GM18505 (cell line): ENCODE results near the gene BCL2A1.
"Not testable (repeated sequence)": the region's sequence is repeated elsewhere in the genome, so short reads cannot be mapped to it uniquely, and the experiment has no call there.

Experiments used
- ATAC-seq: cut with Tn5 transposase; IDR thresholded peaks from one replicate; pipeline ENCODE4 v1.9.1; 2021; ENCODE audit not compliant: unreplicated experiment
- POLR2A ChIP-seq: IDR thresholded peaks from 4 replicates; pipeline ENCODE4 v1.6.1; 2011; ENCODE audit warnings: borderline replicate concordance; ENCODE audit not compliant: insufficient read depth, insufficient read length; ENCODE audit errors: extremely low read depth

The BCL2A1 gene

GRCh38 chr15:79933231-79933630 lies 37.8 kb downstream of the BCL2A1 start:
- no peak for ATAC-seq
- TF ChIP-seq POLR2A = no peak

GRCh38 chr15:79932447-79932846 lies 38.5 kb downstream of the BCL2A1 start:
- TF ChIP-seq POLR2A = no peak
- ATAC-seq = no peak

- ATAC-seq = no peak
- no peak for TF ChIP-seq POLR2A
Observed at GRCh38 chr15:79930516-79930915, 40.5 kb downstream of the BCL2A1 start.

- ATAC-seq = no peak
- TF ChIP-seq POLR2A = no peak
Observed at GRCh38 chr15:79929412-79929811, 41.6 kb downstream of the BCL2A1 start.

- not testable (repeated sequence) for ATAC-seq
Observed at GRCh38 chr15:79926116-79926515, 44.9 kb downstream of the BCL2A1 start.

GRCh38 chr15:79924379-79924778 lies 46.6 kb downstream of the BCL2A1 start:
- TF ChIP-seq POLR2A = no peak

GRCh38 chr15:79923515-79924169 lies 47.4 kb downstream of the BCL2A1 start:
- ATAC-seq = peak; percentile 93
- TF ChIP-seq POLR2A = peak; percentile 96

More at GRCh38 chr15:79924379-79924778, 46.6 kb downstream of the BCL2A1 start:
- ATAC-seq = no peak

GRCh38 chr15:79923079-79923514 lies 47.9 kb downstream of the BCL2A1 start:
- ATAC-seq = peak; percentile 44
- TF ChIP-seq POLR2A = no peak

GRCh38 chr15:79922512-79923078 lies 48.4 kb downstream of the BCL2A1 start:
- TF ChIP-seq POLR2A = no peak
- no peak for ATAC-seq

- no peak for ATAC-seq
- no peak for TF ChIP-seq POLR2A
Observed at GRCh38 chr15:79919749-79920511, 51.1 kb downstream of the BCL2A1 start.

GRCh38 chr15:79919090-79919748 lies 51.8 kb downstream of the BCL2A1 start:
- no peak for TF ChIP-seq POLR2A
- no peak for ATAC-seq

GRCh38 chr15:79918278-79918677 lies 52.7 kb downstream of the BCL2A1 start:
- no peak for TF ChIP-seq POLR2A
- ATAC-seq = no peak

GRCh38 chr15:79916502-79917132 lies 54.4 kb downstream of the BCL2A1 start:
- TF ChIP-seq POLR2A = no peak
- no peak for ATAC-seq

- ATAC-seq = not testable (repeated sequence)
Observed at GRCh38 chr15:79915776-79916501, 55.1 kb downstream of the BCL2A1 start.
